Hematopoietic multipotent progenitor cell (in vitro differentiated cells): ENCODE measurements around the gene FMO5. TPM values are rescaled to one million over a fixed set of nuclear protein-coding genes. Genes with fewer than 3 reads are reported as not detected.
"Not testable (repeated sequence)": the region's sequence is repeated elsewhere in the genome, so short reads cannot be mapped to it uniquely, and the experiment has no call there.

Experiments used
- DNase-seq, 3 donors: peaks; one replicate each; pipeline ENCODE4 v3.0.0-alpha.2; 2011 to 2015; ENCODE audit warnings: low read depth in 2 of 3, low spot score in 2 of 3
- total RNA-seq: library from RNA; depleted of rRNA; stranded (reverse); fragments of >200 nt; gene quantifications from one replicate; pipeline ENCODE4 v1.2.3, GENCODE V29; 2012

FMO5 gene
- total RNA-seq, 1 donor: 3.8 TPM

DNA sequence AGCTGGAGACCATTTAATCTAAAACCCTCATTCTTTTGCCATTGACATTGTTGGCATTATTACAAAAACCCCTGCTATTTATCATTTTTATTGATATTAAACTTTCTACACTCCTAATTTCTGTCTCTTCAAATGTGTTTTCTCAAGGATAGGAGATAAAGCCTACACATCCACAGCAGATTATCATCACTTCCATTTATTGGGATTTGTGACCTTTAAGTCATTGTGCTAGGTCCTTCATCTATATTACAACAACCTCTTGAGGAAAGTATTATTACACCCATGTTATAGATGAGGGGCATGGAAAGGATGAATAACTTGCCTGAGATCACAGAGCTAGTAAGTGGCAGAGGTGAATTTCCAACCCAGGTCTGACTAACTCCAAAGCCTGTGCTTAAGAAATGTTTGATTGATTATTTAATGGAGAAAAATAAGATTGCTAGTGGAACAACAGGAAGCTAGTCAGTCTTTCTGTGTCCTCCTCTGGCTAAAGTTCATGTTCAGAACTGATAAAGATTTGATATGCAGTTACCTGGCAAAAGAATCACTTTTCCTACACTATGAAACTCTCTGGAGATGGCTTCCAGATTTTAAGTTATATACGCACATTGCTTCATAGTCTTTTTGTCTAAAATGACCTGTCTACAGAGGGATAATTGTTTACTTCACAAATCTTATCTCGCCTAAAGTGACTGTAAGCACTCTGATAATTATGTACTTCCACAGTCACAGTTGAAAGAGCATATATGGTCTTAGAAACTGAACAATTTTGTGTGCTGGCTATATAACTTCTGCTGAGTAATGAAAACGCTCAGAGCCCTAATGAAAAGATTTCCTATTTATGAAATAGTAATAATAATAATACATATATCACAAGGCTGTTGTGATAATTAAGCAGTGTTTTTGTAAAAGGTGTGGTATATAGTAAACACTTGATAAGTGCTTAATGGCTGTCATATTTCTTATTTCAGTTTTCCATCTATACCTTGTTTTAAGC lies 15.0 kb downstream of the FMO5 start:
- DNase-seq: no peak

DNA sequence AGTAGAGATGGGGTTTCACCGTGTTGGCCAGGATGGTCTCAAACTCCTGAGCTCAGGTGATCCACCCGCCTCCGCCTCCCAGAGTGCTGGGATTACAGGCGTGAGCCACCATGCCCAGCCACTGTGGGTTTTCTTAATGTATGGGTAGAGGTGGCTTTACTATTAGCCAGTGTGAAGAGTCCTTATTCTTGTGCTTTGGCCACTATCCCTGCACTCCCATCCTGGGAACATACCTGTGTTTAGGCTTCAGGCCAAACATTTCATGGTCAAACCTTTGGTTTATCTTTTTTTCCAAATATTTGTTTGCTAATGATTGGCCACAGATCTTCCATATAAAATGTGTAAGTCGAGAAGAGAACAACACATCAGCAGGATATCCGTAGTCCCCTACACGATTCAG lies 16.5 kb downstream of the FMO5 start:
- no peak for DNase-seq

GRCh38 chr1:147207192-147207591 lies 17.9 kb downstream of the FMO5 start:
- DNase-seq: no peak

DNA sequence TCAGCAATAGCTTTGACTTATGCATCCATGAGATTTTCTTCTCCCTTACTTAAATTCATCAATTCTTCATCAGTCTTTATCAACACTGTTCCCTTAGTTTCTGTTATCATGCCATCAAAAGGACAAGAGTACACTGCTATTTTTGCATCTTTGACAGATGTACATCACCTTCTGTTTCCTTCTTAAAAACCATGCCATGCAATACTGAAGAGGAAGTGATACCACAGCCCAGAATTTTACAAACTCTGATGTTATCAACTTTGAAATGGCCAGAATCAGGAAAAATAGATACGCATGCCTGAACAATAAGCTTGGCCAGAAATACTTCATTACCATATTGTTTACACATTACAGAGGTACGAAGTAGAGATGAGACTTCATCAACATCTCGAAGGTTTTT lies 21.1 kb downstream of the FMO5 start:
- DNase-seq: peak in 1 of 3 donors; percentile 4

DNA sequence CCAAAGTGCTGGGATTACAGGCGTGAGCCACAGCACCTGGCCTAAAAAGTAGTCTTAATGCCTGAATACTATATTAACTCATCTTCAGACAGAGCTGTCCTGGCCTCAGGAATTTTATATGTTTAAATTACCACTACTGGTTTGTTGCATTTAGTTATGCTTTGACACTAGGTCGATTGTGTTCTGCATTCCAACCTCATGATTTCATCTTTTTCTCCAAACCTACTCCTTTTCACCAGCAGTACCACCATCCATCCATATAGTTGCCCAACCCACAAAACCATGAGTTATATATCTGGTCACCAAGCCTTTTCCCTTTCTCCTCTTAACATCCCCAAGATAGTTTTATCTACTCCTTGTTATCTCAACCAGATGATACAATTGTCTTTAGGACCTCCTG lies 22.6 kb downstream of the FMO5 start:
- DNase-seq: no peak

DNA sequence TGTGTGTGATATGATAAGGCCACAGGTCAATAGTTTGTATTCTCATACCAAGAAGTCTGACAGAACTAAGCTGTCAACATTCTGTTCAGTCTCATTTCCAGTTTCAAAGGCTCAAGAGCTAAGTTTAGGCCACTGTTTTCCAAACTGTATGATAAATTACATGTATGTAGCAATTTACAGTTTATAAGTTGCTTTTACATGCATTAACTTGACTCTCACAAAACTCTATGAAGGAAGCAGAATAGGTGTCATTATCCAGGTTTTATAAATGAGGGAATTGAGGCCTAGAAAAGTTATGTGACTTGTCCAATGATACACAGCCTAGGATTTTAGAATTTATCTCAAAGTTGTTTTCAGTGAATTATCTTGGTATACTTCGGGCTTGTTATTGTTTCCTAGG lies 23.4 kb downstream of the FMO5 start:
- DNase-seq: no peak

DNA sequence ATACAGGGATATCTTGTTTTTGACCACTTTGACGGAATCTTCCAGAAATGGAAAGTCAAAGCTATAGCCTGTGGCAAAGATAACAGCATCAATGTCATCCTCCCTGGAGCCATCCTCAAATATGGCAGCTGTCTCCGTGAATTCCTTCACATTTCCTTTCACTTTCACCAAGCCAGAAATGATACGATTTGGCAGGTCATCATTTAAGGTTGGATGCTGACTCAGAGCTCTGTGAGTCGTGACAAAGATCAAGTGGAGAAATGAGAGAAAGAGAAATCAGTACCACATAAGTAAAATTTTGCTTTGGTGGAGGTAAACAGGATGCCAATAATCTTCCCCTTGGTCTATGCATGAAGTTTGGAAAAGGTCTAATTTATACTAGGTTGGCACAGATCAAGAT lies 23.9 kb downstream of the FMO5 start:
- DNase-seq: no peak

DNA sequence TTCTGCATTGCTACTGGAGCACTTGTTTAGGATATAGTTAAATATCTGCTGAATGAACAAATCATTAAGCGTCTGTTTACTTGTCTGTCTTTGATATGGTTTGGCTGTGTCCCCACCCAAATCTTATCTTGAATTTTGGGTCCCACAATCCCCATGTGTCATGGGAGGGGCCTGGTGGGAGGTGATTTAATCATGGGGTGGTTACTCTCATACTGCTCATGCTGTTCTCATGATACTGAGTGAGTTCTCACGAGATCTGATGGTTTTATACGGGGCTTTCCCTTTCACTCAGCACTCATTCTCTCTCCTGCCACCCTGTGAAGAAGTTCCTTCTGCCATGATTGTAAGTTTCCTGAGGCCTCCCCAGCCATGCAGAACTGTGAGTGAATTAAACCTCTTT lies 27.8 kb downstream of the FMO5 start:
- DNase-seq: not testable (repeated sequence)

- DNase-seq: no peak
Measured at GRCh38 chr1:147189514-147189913, 35.6 kb downstream of the FMO5 start.

- DNase-seq: no peak
Measured at GRCh38 chr1:147185432-147185831, 39.7 kb downstream of the FMO5 start.

DNA sequence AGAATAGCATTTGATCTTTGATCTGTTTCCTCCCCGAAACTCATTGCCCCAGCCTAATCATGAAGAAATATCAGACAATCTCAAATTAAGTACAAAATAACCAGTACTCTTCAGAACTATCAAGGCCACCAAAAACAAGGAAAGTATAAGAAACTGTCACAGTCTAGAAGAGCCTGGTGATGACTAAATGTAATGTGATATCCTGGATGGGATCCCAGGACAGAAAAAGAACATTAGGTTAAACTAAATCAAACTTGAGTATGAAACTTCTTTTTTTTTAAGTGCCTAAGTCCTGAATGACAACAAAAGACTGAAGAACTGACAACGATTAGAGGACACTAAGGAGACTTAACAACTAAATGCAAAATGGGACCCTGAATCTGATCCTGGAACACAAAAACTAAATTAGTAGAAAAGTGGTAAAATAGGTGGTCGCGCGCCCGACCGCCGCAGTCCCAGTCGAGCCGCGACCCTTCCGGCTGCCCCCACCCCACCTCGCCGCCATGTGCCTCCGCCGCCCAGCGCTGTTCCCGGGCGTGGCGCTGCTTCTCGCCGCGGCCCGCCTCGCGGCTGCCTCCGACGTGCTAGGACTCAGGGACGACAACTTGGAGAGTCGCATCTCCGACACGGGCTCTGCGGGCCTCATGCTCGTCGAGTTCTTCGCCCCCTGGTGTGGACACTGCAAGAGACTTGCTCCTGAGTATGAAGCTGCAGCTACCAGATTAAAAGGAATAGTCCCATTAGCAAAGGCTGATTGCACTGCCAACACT lies 47.3 kb downstream of the FMO5 start:
- DNase-seq: peak in 2 of 3 donors; percentile 36 to 40

- peak; percentile 81 to 97 (median 97) for DNase-seq
Measured at GRCh38 chr1:147172168-147173016, 52.7 kb downstream of the FMO5 start, which contains the start of gene PRKAB2. TSS of gene PRKAB2 (minus strand) at chr1:147172470. CDS start at chr1:147172144, 326 bp downstream.

GRCh38 chr1:147171399-147172167 lies 53.6 kb downstream of the FMO5 start:
- peak in 1 of 3 donors; percentile 7 for DNase-seq

DNA sequence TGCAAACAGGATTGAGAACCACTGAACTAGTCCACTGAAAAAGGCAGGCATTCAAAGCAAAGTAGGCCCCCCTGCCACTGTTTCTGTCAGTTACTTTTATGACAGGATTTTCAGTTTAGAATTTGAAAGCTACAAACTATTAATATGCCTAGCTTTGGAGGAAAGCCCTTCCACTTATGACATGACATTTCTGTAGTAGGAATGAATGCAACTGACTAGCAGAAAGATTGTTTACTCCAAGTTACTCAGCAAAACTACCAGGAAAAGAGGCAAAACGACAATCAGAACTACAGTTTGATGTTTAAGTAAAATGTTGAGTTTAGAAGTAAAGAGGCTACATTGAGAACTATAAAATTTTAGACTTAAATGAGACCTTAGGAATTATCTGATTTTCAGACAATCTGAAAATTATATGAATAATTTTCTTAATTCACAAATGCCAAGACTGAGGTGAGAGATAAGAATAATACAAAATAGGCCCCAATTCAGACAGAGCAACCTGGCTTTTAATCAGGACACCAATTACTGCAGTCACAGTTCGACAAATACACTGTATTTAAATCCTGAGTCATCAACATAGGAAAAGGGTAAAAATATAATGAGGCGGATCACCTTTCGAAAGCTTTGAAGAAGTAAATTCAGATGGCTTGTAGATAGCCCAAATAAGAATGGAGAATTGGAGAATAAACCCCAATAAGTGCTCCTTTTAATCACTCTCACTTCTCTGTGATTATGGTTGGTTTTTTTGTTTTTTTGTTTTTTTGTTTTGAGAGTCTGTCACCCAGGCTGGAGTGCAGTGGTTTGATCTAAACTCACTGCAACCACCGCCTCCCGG lies 55.1 kb downstream of the FMO5 start:
- DNase-seq: no peak

DNA sequence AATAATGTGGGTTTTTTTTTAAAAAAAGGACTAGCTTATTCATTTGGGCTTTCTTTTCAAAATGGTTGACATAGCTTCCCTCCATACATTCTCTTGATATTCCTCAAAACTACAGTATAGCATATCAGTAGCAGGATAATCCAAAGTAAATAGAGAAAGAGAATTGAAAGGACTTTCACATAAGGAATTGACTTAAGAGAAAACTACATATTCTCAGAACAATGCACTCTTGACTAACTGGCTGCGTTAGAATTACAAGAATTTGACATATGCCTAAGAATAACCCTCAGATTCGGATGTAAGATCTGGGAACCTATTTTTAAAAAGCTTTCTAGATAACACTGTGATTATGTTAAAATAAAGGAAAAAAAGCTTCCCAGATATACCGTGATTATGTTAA lies 56.0 kb downstream of the FMO5 start:
- DNase-seq: no peak

GRCh38 chr1:147168626-147169058 lies 56.5 kb downstream of the FMO5 start:
- DNase-seq: no peak

DNA sequence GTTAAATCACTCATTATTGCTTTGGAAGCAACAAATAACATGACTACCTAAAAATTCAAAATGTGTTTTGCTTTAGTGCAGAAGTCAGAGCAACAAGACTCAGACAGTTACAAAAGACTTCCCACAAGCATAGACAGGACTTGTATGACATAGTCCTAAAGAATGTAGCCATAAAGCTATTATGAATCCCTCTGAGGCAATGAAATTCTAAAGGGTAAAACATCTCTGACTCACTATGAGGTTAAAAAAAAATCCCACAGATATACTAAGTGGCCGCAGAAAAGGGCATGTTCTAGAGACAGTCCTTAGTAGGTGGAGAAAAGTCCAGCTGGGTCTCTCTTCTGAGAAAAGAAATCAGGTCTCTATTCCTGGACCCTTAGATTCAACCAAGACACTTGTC lies 57.8 kb downstream of the FMO5 start:
- no peak for DNase-seq

DNA sequence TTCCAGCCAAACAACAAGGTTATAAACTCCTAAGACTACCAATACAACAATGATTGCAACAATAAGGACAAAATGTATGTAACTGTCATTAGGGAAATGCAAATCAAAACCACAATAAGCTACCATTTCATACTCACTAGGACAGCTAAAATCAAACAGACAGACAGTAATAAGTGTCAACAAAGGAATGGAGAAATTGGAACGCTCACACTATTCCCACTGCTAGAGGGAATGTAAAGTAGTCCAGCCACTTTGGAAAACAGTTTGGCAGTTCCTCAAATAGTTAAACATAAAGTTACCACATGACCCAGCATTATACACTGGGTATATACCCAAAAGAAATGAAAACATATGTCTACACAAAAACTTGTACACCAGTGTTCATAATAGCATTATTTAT lies 62.1 kb downstream of the FMO5 start:
- DNase-seq: no peak

- DNase-seq: no peak
Measured at GRCh38 chr1:147162093-147162492, 63.0 kb downstream of the FMO5 start.
